ENCODE results near the gene ERN1. TPM values are rescaled to one million over a fixed set of nuclear protein-coding genes. Genes with fewer than 3 reads are reported as not detected.
A peak's percentile ranks its signal among the peaks of the same experiment; 100 is the strongest.

ERN1 gene
- total RNA-seq, 1 donor from 2014 or later: 22.1 TPM

DNA sequence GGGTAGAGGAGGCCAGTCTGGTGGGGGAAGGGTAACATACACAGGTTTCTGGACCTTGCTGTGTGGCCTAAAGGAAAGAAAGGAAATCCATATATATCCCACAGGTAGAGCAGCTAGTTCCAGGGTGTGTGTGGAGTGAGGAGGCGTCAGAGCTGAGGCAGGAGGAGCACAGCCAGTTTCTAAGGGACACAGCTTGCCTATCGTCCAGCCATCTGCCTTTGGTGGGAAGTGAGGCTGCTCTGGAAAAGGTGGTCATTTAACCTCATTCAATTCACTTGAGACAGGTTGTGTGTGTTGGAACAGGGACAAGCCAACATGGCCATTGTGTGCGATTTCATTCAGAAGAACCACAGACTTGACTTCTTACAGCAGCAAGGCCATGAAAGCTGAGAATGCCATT lies 36.9 kb upstream of the ERN1 start:
- no peak for DNase-seq (ENCODE audit: low read depth)
- Histone ChIP-seq H3K4me3 (ENCODE audit: low read depth, low read length) (no peak overlapping the region), H3K27me3 (ENCODE audit: control insufficient read depth, insufficient read depth, low read length) (no peaks in the 10 kb centered on the region), H3K36me3 (ENCODE audit: control insufficient read depth, insufficient read depth, low read length) (peaks cover 3% of the 10 kb centered on the region)
- FAIRE-seq: no peak
- TF ChIP-seq, protein P1, sequence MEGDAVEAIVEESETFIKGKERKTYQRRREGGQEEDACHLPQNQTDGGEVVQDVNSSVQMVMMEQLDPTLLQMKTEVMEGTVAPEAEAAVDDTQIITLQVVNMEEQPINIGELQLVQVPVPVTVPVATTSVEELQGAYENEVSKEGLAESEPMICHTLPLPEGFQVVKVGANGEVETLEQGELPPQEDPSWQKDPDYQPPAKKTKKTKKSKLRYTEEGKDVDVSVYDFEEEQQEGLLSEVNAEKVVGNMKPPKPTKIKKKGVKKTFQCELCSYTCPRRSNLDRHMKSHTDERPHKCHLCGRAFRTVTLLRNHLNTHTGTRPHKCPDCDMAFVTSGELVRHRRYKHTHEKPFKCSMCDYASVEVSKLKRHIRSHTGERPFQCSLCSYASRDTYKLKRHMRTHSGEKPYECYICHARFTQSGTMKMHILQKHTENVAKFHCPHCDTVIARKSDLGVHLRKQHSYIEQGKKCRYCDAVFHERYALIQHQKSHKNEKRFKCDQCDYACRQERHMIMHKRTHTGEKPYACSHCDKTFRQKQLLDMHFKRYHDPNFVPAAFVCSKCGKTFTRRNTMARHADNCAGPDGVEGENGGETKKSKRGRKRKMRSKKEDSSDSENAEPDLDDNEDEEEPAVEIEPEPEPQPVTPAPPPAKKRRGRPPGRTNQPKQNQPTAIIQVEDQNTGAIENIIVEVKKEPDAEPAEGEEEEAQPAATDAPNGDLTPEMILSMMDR (IDR thresholded peaks at IDR 0.05; ENCODE audit: insufficient read depth, low read length, severe bottlenecking): no peak

DNA sequence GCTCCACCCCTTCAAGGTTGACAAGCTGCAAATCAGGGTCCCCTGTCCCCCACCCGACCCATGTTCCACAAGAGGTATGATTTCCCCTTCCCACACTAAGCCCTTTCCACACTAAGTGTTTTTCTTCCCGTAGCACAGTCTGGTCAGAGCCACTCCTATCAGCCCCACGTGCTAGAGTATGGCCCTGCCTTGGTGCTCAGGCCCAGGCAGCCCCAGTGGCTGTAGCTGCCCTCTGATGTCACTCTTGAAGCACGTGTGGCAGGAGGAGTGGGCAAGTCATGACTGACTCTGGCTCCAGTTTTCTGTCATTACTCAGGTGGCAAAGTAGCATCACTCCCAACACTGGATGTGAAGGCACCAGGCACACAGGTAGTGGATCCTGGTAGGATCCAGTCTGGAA lies 35.4 kb upstream of the ERN1 start:
- FAIRE-seq: peak; percentile 68
- Histone ChIP-seq H3K27me3 (ENCODE audit: control insufficient read depth, insufficient read depth, low read length) (no peaks in the 10 kb centered on the region), H3K36me3 (ENCODE audit: control insufficient read depth, insufficient read depth, low read length) (peaks cover 3% of the 10 kb centered on the region), H3K4me3 (ENCODE audit: low read depth, low read length) (no peak overlapping the region)
- TF ChIP-seq, protein P1 (IDR thresholded peaks at IDR 0.05; ENCODE audit: insufficient read depth, low read length, severe bottlenecking): no peak
- no peak for DNase-seq (ENCODE audit: low read depth)

DNA sequence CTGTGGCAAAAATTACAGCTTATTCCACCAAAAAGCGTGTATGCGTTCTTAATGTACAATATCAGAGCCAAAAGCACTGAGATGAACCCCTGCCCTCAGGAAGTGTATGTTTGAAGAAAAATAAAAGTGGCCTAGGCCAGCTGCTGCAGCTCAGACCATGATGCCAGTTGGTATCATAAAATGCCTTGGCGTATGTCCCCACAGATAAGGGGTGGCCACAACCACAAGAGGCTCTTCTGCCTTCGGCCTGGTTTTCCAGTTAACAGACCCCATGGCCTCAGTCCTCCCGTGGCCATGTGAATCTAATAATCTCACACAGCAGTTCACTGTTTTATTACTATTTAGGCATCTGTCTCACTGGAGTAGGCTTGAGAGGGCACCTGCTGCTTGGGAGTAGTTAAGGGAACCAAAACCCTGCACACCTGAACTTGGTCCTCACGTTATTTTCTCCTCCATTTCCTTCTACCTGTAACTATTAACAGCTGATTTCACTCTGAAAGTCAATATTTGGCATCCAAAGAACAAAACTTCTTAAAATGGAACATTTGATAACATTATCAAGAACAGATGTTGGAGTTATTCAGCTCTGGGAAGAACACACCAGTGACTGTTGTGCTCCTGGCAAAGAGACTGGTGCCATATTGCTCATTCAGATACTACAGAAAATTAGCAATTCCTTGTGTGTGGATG lies 34.8 kb upstream of the ERN1 start:
- no peak for FAIRE-seq
- peaks cover 3% of the 10 kb centered on the region for H3K36me3 ChIP-seq (ENCODE audit: control insufficient read depth, insufficient read depth, low read length)
- H3K4me3 ChIP-seq (ENCODE audit: low read depth, low read length): no peak overlapping the region
- TF ChIP-seq, protein P1 (IDR thresholded peaks at IDR 0.05; ENCODE audit: insufficient read depth, low read length, severe bottlenecking): no peak
- no peak for DNase-seq (ENCODE audit: low read depth)
- H3K27me3 ChIP-seq (ENCODE audit: control insufficient read depth, insufficient read depth, low read length): no peaks in the 10 kb centered on the region

DNA sequence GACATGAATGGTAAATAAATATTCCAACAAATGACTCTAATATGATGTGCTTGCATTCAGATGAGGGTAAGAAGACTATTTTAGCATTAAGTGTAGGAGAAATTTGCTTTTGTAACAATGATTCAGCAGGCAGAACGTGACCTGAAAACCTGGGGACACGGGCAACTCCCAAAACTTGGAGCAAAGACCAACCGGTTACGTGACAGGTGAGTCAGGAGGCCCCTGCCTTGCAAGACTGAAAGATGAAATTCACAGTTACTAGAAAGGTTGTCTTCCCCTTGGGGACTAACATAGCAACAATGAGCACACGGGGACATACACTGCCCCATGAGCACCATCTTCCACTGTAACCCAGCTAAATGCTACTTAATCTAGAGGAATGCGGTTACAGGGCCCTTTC lies 33.5 kb upstream of the ERN1 start:
- TF ChIP-seq, protein P1 (IDR thresholded peaks at IDR 0.05; ENCODE audit: insufficient read depth, low read length, severe bottlenecking): no peak
- Histone ChIP-seq H3K36me3 (ENCODE audit: control insufficient read depth, insufficient read depth, low read length) (peaks cover 3% of the 10 kb centered on the region), H3K27me3 (ENCODE audit: control insufficient read depth, insufficient read depth, low read length) (no peaks in the 10 kb centered on the region), H3K4me3 (ENCODE audit: low read depth, low read length) (no peak overlapping the region)
- no peak for FAIRE-seq
- no peak for DNase-seq (ENCODE audit: low read depth)

DNA sequence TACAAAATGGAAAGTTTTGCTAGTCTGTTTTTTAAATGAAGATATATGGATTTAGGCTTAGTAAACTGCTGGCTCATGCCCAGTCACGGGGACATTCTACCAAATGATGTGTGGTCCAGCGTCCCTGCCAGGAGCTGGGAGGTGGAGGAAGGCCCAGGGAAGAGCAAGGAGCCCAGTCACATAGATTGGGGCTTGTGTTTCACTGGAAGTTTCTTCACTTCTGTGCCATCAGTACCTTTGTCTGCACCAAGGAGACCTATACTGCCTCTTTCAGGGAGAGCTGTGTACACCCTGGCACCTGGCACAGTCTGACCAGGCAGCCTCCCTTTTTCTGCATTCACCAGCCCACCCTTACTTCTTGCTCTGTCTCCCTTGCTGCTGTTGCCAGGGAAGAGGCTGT lies 32.6 kb upstream of the ERN1 start:
- TF ChIP-seq, protein P1 (IDR thresholded peaks at IDR 0.05; ENCODE audit: insufficient read depth, low read length, severe bottlenecking): no peak
- no peak for FAIRE-seq
- Histone ChIP-seq H3K36me3 (ENCODE audit: control insufficient read depth, insufficient read depth, low read length) (peaks cover 3% of the 10 kb centered on the region), H3K4me3 (ENCODE audit: low read depth, low read length) (no peak overlapping the region), H3K27me3 (ENCODE audit: control insufficient read depth, insufficient read depth, low read length) (no peaks in the 10 kb centered on the region)
- no peak for DNase-seq (ENCODE audit: low read depth)
